GM18519 (cell line): Measurements from ENCODE around the gene RPL27.
"Not testable (repeated sequence)": the region's sequence is repeated elsewhere in the genome, so short reads cannot be mapped to it uniquely, and the experiment has no call there.

ENCODE experiments used
- ATAC-seq: cut with Tn5 transposase; IDR thresholded peaks from one replicate; pipeline ENCODE4 v1.9.1; 2021; ENCODE audit warnings: mild to moderate bottlenecking, moderate library complexity; ENCODE audit not compliant: unreplicated experiment, low FRiP score

RPL27 gene

GRCh38 chr17:42997984-42998938 lies at the start of gene RPL27:
TSS of gene RPL27 (plus strand) at chr17:42998419. CDS start at chr17:42998751, 332 bp downstream.
- peak; percentile 69 for ATAC-seq

GRCh38 chr17:42950044-42950783 lies 48.0 kb upstream of the RPL27 start:
- ATAC-seq = no peak

GRCh38 chr17:42953669-42954068 lies 44.5 kb upstream of the RPL27 start:
- ATAC-seq = no peak

GRCh38 chr17:42964161-42964932 lies 33.9 kb upstream of the RPL27 start, which contains the start of gene AARSD1:
TSS of gene AARSD1 (minus strand) at chr17:42964454. CDS start at chr17:42964440, 14 bp downstream.
- ATAC-seq = no peak

- no peak for ATAC-seq
Observed at GRCh38 chr17:42967925-42968324, 30.3 kb upstream of the RPL27 start.

GRCh38 chr17:42969001-42969581 lies 29.1 kb upstream of the RPL27 start:
- ATAC-seq = no peak

- no peak for ATAC-seq
Observed at GRCh38 chr17:42971589-42971988, 26.6 kb upstream of the RPL27 start.

- ATAC-seq = not testable (repeated sequence)
Observed at GRCh38 chr17:42973323-42973722, 24.9 kb upstream of the RPL27 start.

GRCh38 chr17:42975265-42975664 lies 23.0 kb upstream of the RPL27 start:
- ATAC-seq = no peak

GRCh38 chr17:42975701-42976100 lies 22.5 kb upstream of the RPL27 start:
- ATAC-seq = not testable (repeated sequence)

- no peak for ATAC-seq
Observed at GRCh38 chr17:42979511-42980273, 18.5 kb upstream of the RPL27 start, which contains the start of gene PTGES3L. TSS of gene PTGES3L (minus strand) at chr17:42980080. CDS start at chr17:42980053, 27 bp downstream.

GRCh38 chr17:42980274-42980765 lies 17.9 kb upstream of the RPL27 start, which contains the start of gene RUNDC1:
TSS of gene RUNDC1 (plus strand) at chr17:42980565. CDS start at chr17:42980577, 12 bp downstream.
- ATAC-seq = no peak

GRCh38 chr17:42980766-42981397 lies 17.3 kb upstream of the RPL27 start:
- no peak for ATAC-seq

GRCh38 chr17:42982266-42982665 lies 16.0 kb upstream of the RPL27 start:
- no peak for ATAC-seq

- ATAC-seq = no peak
Observed at GRCh38 chr17:42985225-42985624, 13.0 kb upstream of the RPL27 start.

- no peak for ATAC-seq
Observed at GRCh38 chr17:42989141-42989540, 9.1 kb upstream of the RPL27 start.

GRCh38 chr17:42989726-42990652 lies 8.2 kb upstream of the RPL27 start:
- no peak for ATAC-seq
